IMR-90 (cell line): ENCODE results near the gene PRR9. TPM values are rescaled to one million over a fixed set of nuclear protein-coding genes. Genes with fewer than 3 reads are reported as not detected.

Experiments
- ATAC-seq: fragments of 200-7000 bp; cut with Tn5 transposase; 2 replicates; pipeline ENCODE4 v1.9.1; 2020; ENCODE audit warnings: low read depth, mild to moderate bottlenecking, moderate library complexity
- BruUV-seq: library from RNA; stranded (reverse); fragments of 400-500 nt; replicated peaks from 2 replicates; lab custom pipeline; 2021; lab: Mats Ljungman, UMichigan
- CTCF ChIA-PET: fragments of 300-600 bp; formaldehyde crosslinking; extraction: SDS; loops from one replicate; lab custom pipeline; 2021; ENCODE audit warnings: antibody characterized with exemption; lab: Yijun Ruan, JAX
- POLR2A ChIA-PET: fragments of 300-600 bp; sonication (Branson Sonifier 250); formaldehyde crosslinking; loops from one replicate; lab custom pipeline; 2022; ENCODE audit warnings: antibody characterized with exemption; ENCODE audit not compliant: unreplicated experiment; lab: Charles Lee
- DNase-seq: peaks from one replicate; pipeline ENCODE4 v3.0.0; 2013
- H2AFZ ChIP-seq: replicated peaks from 2 replicates; pipeline ENCODE3; 2013; ENCODE audit warnings: low read length, mild to moderate bottlenecking; ENCODE audit not compliant: poor library complexity
- H2AK5ac ChIP-seq: 2 replicates; pipeline ENCODE4 v1.6.1; 2013; ENCODE audit warnings: low read depth, low read length, inconsistent platforms
- H2AK9ac ChIP-seq: replicated peaks from 2 replicates; pipeline ENCODE3; 2013; ENCODE audit warnings: mild to moderate bottlenecking, low read depth, low read length, moderate library complexity; ENCODE audit not compliant: poor library complexity
- H2BK120ac ChIP-seq: 2 replicates; pipeline ENCODE4 v1.6.1; 2013; ENCODE audit warnings: low read depth, low read length, inconsistent platforms
- H2BK15ac ChIP-seq: 3 replicates; pipeline ENCODE4 v1.6.1; 2013; ENCODE audit warnings: low read depth, low read length, inconsistent platforms
- H2BK20ac ChIP-seq: 2 replicates; pipeline ENCODE4 v1.6.1; 2013; ENCODE audit warnings: low read depth, mild to moderate bottlenecking, inconsistent platforms, low read length, moderate library complexity
- H2BK5ac ChIP-seq: 2 replicates; pipeline ENCODE4 v1.6.1; 2013; ENCODE audit warnings: mild to moderate bottlenecking, low read depth, low read length, inconsistent platforms; ENCODE audit not compliant: poor library complexity, severe bottlenecking
- H3K14ac ChIP-seq: replicated peaks from 2 replicates; pipeline ENCODE4 v1.6.1; 2013; ENCODE audit warnings: low read depth, low read length, inconsistent platforms
- H3K18ac ChIP-seq: 2 replicates; pipeline ENCODE4 v1.6.1; 2013; ENCODE audit warnings: low read depth, low read length, control low read depth
- H3K23ac ChIP-seq: 2 replicates; pipeline ENCODE4 v1.6.1; 2013; ENCODE audit warnings: low read depth, low read length, inconsistent platforms
- H3K27ac ChIP-seq: 2 replicates; pipeline ENCODE4 v1.5.1; 2013; ENCODE audit warnings: mild to moderate bottlenecking, control low read depth, low read length; ENCODE audit not compliant: insufficient read depth
- H3K27me3 ChIP-seq: 2 replicates; pipeline ENCODE4 v1.6.1; 2013; ENCODE audit warnings: low read length; ENCODE audit not compliant: control insufficient read depth, insufficient read depth
- H3K36me3 ChIP-seq: 2 replicates; pipeline ENCODE4 v1.6.1; 2013; ENCODE audit warnings: low read length, mixed read lengths; ENCODE audit not compliant: control insufficient read depth, insufficient read depth
- H3K4ac ChIP-seq: 2 replicates; pipeline ENCODE4 v1.6.1; 2013; ENCODE audit warnings: low read depth, low read length, inconsistent platforms
- H3K4me1 ChIP-seq: 2 replicates; pipeline ENCODE4 v1.6.1; 2013; ENCODE audit warnings: low read length, mixed read lengths; ENCODE audit not compliant: control insufficient read depth, insufficient read depth
- H3K4me2 ChIP-seq: 2 replicates; pipeline ENCODE4 v1.6.1; 2013; ENCODE audit warnings: low read depth, mild to moderate bottlenecking, control low read depth, low read length, moderate library complexity
- H3K4me3 ChIP-seq: 2 replicates; pipeline ENCODE4 v1.5.1; 2013; ENCODE audit warnings: low read depth, mild to moderate bottlenecking, control low read depth, low read length, moderate library complexity; ENCODE audit not compliant: insufficient read depth
- H3K56ac ChIP-seq: 2 replicates; pipeline ENCODE4 v1.6.1; 2013; ENCODE audit warnings: low read length, inconsistent platforms; ENCODE audit not compliant: insufficient read depth; ENCODE audit errors: extremely low read depth
- H3K79me1 ChIP-seq, 2 experiments: 2 replicates each; pipeline ENCODE4 v1.6.1; 2013; ENCODE audit warnings: low read length in 2 of 2, inconsistent platforms in 1 of 2, low read depth in 1 of 2
- H3K9ac ChIP-seq: 2 replicates; pipeline ENCODE4 v1.6.1; 2013; ENCODE audit warnings: low read depth, low read length, control low read depth
- H3K9me1 ChIP-seq: 2 replicates; pipeline ENCODE4 v1.6.1; 2013; ENCODE audit warnings: low read length, inconsistent platforms; ENCODE audit not compliant: insufficient read depth
- H3K9me3 ChIP-seq: 2 replicates; pipeline ENCODE4 v1.6.1; 2013; ENCODE audit warnings: low read length; ENCODE audit not compliant: control insufficient read depth, insufficient read depth
- H4K20me1 ChIP-seq: 2 replicates; pipeline ENCODE4 v1.6.1; 2013; ENCODE audit warnings: low read length, inconsistent platforms; ENCODE audit not compliant: insufficient read depth
- H4K5ac ChIP-seq: 2 replicates; pipeline ENCODE4 v1.6.1; 2013; ENCODE audit warnings: mild to moderate bottlenecking, low read depth, low read length, control low read depth
- H4K8ac ChIP-seq, 2 experiments: 2 replicates each; pipeline ENCODE4 v1.6.1; 2013; ENCODE audit warnings: low read depth in 2 of 2, low read length in 2 of 2, control low read depth in 1 of 2, inconsistent platforms in 1 of 2
- H4K91ac ChIP-seq: 2 replicates; pipeline ENCODE4 v1.6.1; 2013; ENCODE audit warnings: low read depth, low read length, inconsistent platforms; ENCODE audit not compliant: insufficient read depth
- MAFK ChIP-seq: IDR thresholded peaks from 2 replicates; pipeline ENCODE4 v1.6.1; 2012; ENCODE audit warnings: low read depth, low read length, improper control_type of control experiment
- POLR2A ChIP-seq: IDR thresholded peaks from 2 replicates; pipeline ENCODE4 v1.6.1; 2012; ENCODE audit warnings: mild to moderate bottlenecking, low read depth, low read length
- WGBS, 2 experiments: methylation state at CpG; one replicate each; pipeline versions ENCODE4 v1.1.5 to v1.1.7; 2013; ENCODE audit warnings: missing lambda C conversion rate in 2 of 2; ENCODE audit not compliant: insufficient read length in 1 of 2; ENCODE audit errors: extremely low coverage in 2 of 2; 5-methylcytosine and 5-hydroxymethylcytosine counted together
- dilution Hi-C: fragments of 300-500 bp; cut with HindIII; formaldehyde crosslinking; loops from one replicate; pipeline ENCODE4 v1.14.3; 2018; ENCODE audit warnings: low sequenced_read_pairs; ENCODE audit not compliant: unreplicated experiment
- in situ Hi-C: fragments of 300-500 bp; cut with MboI; formaldehyde crosslinking; loops from 3 replicates; pipeline ENCODE4 v1.14.3; 2019; ENCODE audit warnings: low sequenced_read_pairs, inconsistent platforms, mixed read lengths
- intact Hi-C: fragments of 100-400 bp; cut with micrococcal nuclease; formaldehyde crosslinking; loops from 2 replicates; pipeline ENCODE4 v1.10.0; 2022
- polyA plus RNA-seq, 3 experiments: library from polyadenylated mRNA; depleted of rRNA; stranded (reverse); fragments of >200 nt; gene quantifications; 2 replicates each; pipeline ENCODE4 v1.2.3, GENCODE V29; 2012; ENCODE audit warnings: low replicate concordance in 1 of 3
- total RNA-seq: library from RNA; depleted of rRNA; stranded (reverse); fragments of >200 nt; gene quantifications from 2 replicates; pipeline ENCODE4 v1.2.3, GENCODE V29; 2012

PRR9 gene
- total and polyA plus RNA-seq, 2 of the 4 experiments (the other 2 are of a cell fraction): not detected

- Histone ChIP-seq H3K23ac (no peak overlapping the region), H3K9me3 (no peaks in the 10 kb centered on the region), H3K4me2 (no peak overlapping the region), H3K56ac (no peak overlapping the region), H2BK15ac (no peak overlapping the region), H3K9me1 (no peaks in the 10 kb centered on the region), H3K27ac (no peak overlapping the region), H4K5ac (no peak overlapping the region), H4K8ac (no peak overlapping the region), H2BK20ac (no peak overlapping the region), H2BK5ac (no peak overlapping the region), H3K36me3 (no peaks in the 10 kb centered on the region), H3K9ac (no peak overlapping the region), H4K91ac (no peak overlapping the region), H2AK5ac (no peak overlapping the region), H3K27me3 (no peaks in the 10 kb centered on the region), H3K4me3 (no peak overlapping the region), H2AFZ (no peak overlapping the region), H3K18ac (no peak overlapping the region), H3K4ac (no peak overlapping the region), H4K20me1 (no peaks in the 10 kb centered on the region), H2BK120ac (no peak overlapping the region), H3K4me1 (no peaks in the 10 kb centered on the region), H3K14ac (no peak overlapping the region), H3K79me1 (no peaks in the 10 kb centered on the region), H2AK9ac (no peak overlapping the region)
- intact Hi-C loops: no loop called here
- ChIA-PET CTCF (no interaction called here), POLR2A (no interaction called here)
- no CpG with 5 or more reads among the region's 1 CpG for WGBS, 2 experiments
- dilution Hi-C loops: no loop called here
- ATAC-seq (no peak), DNase-seq (no peak)
- peak; percentile 66 for TF ChIP-seq MAFK
- TF ChIP-seq POLR2A: no peak
- no TSS peak for BruUV-seq
- in situ Hi-C loops: no loop called here
Observed at GRCh38 chr1:153242160-153242559, 24.8 kb downstream of the PRR9 start.
